Muscle of leg (tissue), 11 donors: Measurements from ENCODE around the gene MOBP. TPM values are rescaled to one million over a fixed set of nuclear protein-coding genes. Genes with fewer than 3 reads are reported as not detected.

Experiments
- DNase-seq: peaks from one replicate; pipeline ENCODE4 v3.0.0; 2013
- H3K27ac ChIP-seq: one replicate; pipeline ENCODE4 v1.5.1; 2013; ENCODE audit warnings: mild to moderate bottlenecking, low read length, control low read depth
- H3K27me3 ChIP-seq: one replicate; pipeline ENCODE4 v1.6.1; 2013; ENCODE audit warnings: low read length; ENCODE audit not compliant: control insufficient read depth, insufficient read depth
- H3K36me3 ChIP-seq: one replicate; pipeline ENCODE4 v1.6.1; 2013; ENCODE audit warnings: low read length; ENCODE audit not compliant: control insufficient read depth, insufficient read depth
- H3K4me1 ChIP-seq: one replicate; pipeline ENCODE4 v1.6.1; 2013; ENCODE audit warnings: low read length; ENCODE audit not compliant: control insufficient read depth, insufficient read depth
- H3K4me3 ChIP-seq: one replicate; pipeline ENCODE4 v1.5.1; 2013; ENCODE audit warnings: low read length, control low read depth
- H3K9me3 ChIP-seq: replicated peaks from 2 replicates; pipeline ENCODE4 v1.6.1; 2013; ENCODE audit warnings: low read depth, low read length; ENCODE audit not compliant: control insufficient read depth
- WGBS: methylation state at CpG from one replicate; pipeline ENCODE4 v1.1.5; 2013; ENCODE audit warnings: missing lambda C conversion rate; ENCODE audit not compliant: insufficient coverage; 5-methylcytosine and 5-hydroxymethylcytosine counted together
- polyA plus RNA-seq, 8 donors: library from polyadenylated mRNA; unstranded; fragments of 120-200 nt; gene quantifications; one replicate each; pipeline versions ENCODE4 v1.2.1 to v1.2.3, GENCODE V29; 2013; ENCODE audit warnings: inconsistent platforms in 1 of 8, low replicate concordance in 1 of 8; ENCODE audit not compliant: insufficient read length in 8 of 8, insufficient read depth in 1 of 8
- total RNA-seq: library from RNA; stranded (reverse); fragments of 120-200 nt; gene quantifications from one replicate; pipeline ENCODE4 v1.2.4, GENCODE V29; 2013

MOBP gene
- total and polyA plus RNA-seq, 9 donors = 0.03 to 0.14 (median 0.05) TPM; not detected in 3

DNA sequence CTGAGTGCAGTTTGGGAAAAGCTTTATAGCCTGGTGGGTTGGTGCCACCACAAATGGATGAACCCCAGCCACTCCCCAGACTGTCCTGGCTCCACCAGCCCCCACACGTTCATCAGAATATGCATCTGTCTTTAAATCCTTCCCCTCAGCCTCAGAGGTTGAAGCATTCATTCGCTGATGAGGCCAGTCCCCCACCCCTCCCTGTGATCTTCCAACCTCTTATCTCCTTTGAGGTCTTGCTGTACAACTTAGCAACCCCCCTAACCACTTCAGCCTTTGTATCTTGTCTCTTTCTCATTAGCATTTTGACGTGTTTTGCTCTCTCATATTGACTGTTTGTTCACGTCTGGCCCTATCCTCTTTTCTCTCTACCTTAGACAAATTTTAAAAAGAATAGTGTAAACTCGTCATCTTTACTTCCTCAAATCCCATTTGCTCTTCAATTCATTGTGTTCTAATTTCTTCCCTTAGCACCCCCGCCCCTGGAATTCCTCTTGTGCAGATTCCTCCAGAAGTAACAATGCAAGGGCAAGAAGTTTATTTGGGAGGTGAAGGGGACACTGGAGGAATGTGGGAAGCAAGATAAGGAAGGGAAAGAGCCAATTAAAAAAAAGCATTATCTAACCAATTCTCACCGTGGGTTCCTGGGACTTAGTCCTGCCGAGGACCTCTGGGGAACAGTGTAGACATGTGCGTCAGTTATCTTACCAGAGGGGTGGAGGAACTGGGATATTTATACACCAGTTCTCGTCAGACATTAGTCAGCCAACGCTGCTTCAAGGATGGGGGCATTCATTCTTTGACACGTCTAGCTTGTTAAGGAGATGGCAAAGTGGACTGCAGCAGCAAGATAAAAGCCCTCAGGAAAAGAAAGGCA is 38.6 kb downstream of the MOBP start:
- Histone ChIP-seq H3K4me3 (no peak overlapping the region), H3K27me3 (peaks cover 21% of the 10 kb centered on the region), H3K27ac (no peak overlapping the region), H3K36me3 (no peaks in the 10 kb centered on the region), H3K4me1 (peaks cover 4% of the 10 kb centered on the region), H3K9me3 (no peaks in the 10 kb centered on the region)
- no peak for DNase-seq
- 57% methylated on average over 5 of the region's 12 CpGs for WGBS

DNA sequence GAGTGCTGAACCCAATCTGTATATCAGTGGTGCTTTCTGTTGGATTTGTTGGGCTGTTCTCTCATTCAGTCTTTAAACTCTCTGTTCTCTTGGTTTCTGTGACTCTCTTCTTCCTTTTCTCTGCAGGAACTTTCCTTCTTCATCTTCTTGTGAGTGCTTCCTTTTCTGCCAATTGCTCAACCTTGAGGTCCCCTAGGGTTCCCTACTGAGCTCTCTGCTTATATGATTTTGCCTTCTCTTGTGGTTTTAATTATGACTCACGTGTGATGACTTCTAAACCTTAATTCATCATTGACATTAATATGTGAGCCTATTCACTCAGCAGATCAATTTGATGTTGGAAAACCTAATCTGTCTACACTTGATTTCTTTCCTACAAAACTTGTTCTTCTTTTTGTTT is 39.4 kb downstream of the MOBP start:
- Histone ChIP-seq H3K4me3 (no peak overlapping the region), H3K27ac (no peak overlapping the region), H3K4me1 (peaks cover 4% of the 10 kb centered on the region), H3K36me3 (no peaks in the 10 kb centered on the region), H3K27me3 (peaks cover 16% of the 10 kb centered on the region), H3K9me3 (no peaks in the 10 kb centered on the region)
- no peak for DNase-seq
- no CpG with 5 or more reads among the region's 1 CpG for WGBS

DNA sequence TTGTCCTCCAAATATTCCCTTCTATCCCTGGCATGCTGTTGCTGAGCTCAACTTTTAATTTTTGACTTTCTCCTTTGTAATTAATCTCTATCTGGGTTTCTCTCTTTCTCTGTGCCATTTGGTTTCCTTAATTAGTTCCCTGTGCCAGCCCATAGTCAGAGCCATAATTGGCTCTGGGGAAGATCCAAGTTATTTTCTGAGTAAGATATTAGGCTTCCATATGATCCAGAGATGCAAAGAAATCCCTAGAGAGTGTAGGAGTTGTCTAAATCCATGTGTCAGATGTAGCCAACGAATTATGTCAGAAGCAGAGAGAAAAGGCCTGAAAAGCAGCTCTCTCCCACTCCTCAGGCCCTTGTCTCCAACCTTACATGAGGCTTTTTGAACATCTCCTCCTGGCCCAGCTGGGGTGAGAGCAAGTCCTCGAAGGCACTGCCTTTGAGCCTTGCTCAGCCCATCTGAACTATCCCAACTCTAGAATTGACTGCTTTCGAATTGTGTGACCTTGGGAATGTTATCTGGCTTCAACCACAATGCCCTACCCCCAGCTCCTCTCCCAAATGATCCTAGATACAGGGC is 46.4 kb downstream of the MOBP start:
- Histone ChIP-seq H3K36me3 (no peaks in the 10 kb centered on the region), H3K4me1 (no peaks in the 10 kb centered on the region), H3K4me3 (no peak overlapping the region), H3K27ac (no peak overlapping the region), H3K9me3 (no peaks in the 10 kb centered on the region), H3K27me3 (no peaks in the 10 kb centered on the region)
- WGBS = 68% methylated on average over 2 of the region's 3 CpGs
- no peak for DNase-seq

DNA sequence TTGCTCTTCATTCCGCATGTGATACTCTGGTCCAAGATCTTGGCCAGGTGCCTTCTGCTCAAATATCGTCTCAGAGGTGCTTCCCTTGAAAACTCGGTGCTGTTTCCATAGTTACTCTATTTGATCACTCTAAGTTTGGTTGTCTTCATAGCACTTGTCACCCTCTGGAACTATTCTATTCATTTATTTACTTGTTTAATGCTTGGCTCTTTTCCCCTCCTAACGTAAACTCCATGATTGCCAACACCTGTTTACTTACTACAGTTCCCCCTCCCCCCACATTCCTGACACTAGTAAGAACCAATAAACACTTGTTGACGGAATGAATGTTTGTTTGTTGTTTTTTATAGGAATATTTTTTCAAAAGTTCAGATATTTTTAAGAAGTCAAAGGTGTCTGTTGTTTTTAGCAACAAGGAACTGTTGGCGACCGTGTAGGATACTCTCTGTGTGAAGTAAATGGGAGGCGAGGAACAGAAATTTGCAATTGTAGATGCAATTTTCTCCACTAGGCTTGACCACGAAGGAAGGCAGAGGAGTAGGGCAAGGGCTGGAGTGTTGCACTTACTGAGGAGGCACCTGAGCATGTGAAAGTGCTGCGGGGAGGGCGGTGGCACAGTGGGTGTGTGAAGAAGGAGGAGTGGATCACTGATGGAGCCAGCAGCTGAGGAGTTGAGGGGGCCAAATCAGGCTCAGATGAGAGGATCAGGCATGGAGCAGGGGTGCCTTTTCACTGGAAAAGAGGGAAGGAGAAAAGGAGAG is 48.4 kb downstream of the MOBP start:
- Histone ChIP-seq H3K36me3 (no peaks in the 10 kb centered on the region), H3K4me1 (no peaks in the 10 kb centered on the region), H3K27me3 (no peaks in the 10 kb centered on the region), H3K9me3 (no peaks in the 10 kb centered on the region), H3K27ac (no peak overlapping the region), H3K4me3 (no peak overlapping the region)
- no peak for DNase-seq
- 69% methylated on average over 9 of the region's 11 CpGs for WGBS

DNA sequence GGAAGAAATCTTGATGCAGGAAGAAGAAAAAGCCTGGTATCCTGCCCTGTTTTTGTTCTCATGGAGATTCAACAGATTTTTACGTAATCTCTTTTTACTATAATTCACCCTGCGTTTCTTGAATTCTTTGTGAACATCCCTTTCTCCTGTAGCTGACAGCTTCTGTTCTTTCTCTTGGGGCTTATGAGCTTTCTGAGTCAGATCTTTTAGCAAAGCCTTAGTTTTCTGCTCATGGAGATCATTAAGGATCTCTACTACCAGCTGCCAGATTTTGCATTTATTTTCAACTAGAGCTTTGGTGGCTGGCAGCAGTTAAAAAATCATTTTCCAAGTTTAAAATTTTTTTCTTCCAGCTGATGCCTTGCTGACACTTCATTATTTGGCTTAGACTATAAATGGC is 51.6 kb downstream of the MOBP start:
- DNase-seq = no peak

DNA sequence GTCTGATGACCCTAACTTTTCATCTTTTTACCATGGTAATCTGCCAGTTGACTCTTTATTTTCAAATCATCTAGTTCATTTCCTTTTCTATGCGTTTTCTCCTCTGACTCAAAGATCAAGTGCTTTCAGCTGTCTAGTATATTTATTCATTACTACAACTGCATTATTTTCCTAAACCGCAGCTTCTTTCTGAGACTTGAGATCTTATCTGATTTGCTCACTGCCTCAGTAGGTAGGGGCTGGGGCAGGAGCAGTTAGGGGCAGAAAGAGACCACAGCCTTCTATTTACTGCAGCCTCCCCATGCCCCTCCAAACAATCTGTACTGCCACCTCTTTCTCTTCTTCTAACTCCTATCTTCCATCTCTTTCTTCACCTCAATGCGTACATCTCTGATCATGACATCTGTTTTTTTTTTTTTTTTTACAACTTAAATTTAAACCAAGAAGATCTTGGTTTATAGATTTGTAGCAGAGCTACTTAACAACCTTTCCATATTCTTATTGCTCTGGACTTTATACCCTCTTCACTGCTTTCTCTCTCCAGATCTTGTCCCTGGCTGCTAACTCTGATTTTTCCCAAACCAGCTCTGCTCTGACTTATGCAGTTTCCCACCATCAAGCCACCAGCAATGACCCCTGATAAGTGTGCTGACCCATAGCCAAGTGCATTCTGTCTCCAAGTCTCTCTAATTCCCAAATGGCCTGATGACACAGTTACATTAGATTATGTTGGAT is 52.2 kb downstream of the MOBP start:
- no peak overlapping the region for H3K4me3 ChIP-seq
- no peaks in the 10 kb centered on the region for H3K4me1 ChIP-seq
- no peaks in the 10 kb centered on the region for H3K27me3 ChIP-seq
- WGBS = no CpG with 5 or more reads among the region's 3 CpGs
- DNase-seq = no peak
- no peak overlapping the region for H3K27ac ChIP-seq
- H3K36me3 ChIP-seq = no peaks in the 10 kb centered on the region
- H3K9me3 ChIP-seq = peaks cover 6% of the 10 kb centered on the region

More for the DNA sequence above, 51.6 kb downstream of the MOBP start:
- no peak overlapping the region for H3K27ac ChIP-seq
- H3K36me3 ChIP-seq = no peaks in the 10 kb centered on the region
- H3K9me3 ChIP-seq = peaks cover 6% of the 10 kb centered on the region
- no peaks in the 10 kb centered on the region for H3K27me3 ChIP-seq
- no peaks in the 10 kb centered on the region for H3K4me1 ChIP-seq
- no CpG with 5 or more reads among the region's 2 CpGs for WGBS
- no peak overlapping the region for H3K4me3 ChIP-seq

DNA sequence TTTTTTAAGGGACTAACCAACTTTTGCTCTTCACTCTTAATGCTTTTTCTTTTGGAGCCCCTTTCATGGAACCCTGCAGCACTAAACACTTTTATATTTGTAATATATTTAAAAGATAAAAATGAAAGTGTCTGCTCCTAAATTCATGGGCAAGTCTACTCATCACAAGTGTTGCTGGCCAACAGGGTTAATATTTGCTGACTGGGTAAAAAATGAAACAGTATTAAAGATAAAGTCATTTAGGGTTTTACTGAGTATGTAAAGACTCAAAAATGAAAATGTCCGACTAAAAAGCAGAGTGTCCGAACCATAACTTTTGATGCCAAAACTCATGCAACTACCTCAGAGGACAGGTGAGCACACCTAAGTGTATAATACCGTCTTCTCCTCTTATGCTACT is 54.0 kb downstream of the MOBP start:
- Histone ChIP-seq H3K27me3 (no peaks in the 10 kb centered on the region), H3K9me3 (peaks cover 6% of the 10 kb centered on the region), H3K4me1 (no peaks in the 10 kb centered on the region), H3K4me3 (no peak overlapping the region), H3K36me3 (no peaks in the 10 kb centered on the region), H3K27ac (no peak overlapping the region)
- WGBS = no CpG with 5 or more reads among the region's 3 CpGs
- no peak for DNase-seq

DNA sequence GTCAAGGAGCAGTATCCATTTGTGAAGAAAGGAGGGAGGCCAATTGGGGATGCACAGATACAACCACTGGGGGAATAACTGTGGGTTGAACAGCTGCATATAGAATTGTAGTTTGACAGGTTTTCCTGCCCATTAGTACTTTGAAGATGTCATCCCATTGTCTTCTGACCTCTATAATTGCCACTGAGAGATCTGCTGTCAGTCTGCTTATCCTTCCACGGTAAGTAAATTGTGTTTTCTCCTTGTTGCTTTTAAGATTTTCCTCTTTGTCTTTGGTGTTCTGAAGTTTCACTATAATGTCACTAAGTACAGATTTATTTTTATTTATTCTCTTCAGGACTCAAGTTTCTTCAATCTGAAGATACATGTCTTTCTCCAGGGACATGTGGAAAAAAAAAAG is 56.6 kb downstream of the MOBP start:
- Histone ChIP-seq H3K36me3 (no peaks in the 10 kb centered on the region), H3K4me1 (no peaks in the 10 kb centered on the region), H3K27me3 (no peaks in the 10 kb centered on the region), H3K27ac (no peak overlapping the region), H3K9me3 (peaks cover 6% of the 10 kb centered on the region), H3K4me3 (no peak overlapping the region)
- no CpG with 5 or more reads among the region's 1 CpG for whole genome bisulfite sequencing
- DNase-seq = no peak

DNA sequence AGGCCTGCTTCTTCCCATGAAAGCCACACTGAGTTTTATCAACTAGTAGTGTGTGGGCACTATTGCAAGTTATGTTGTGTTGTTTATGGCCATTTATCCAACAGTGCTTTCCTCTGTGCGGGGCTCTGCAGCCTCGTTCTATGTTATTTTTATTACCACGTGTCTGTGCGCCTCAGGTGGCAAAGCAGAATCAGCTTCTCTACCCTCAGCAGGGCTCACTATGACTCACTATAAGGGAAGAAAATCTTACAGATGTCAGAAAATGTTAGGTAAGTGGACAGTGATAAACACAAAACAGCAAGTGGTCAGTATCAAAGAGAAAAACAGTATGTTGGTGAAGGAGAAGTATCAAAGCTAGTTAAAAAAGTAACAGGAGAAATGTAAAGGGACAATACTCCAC is 61.4 kb downstream of the MOBP start:
- H3K9me3 ChIP-seq = peaks cover 3% of the 10 kb centered on the region
- no peaks in the 10 kb centered on the region for H3K27me3 ChIP-seq
- no peaks in the 10 kb centered on the region for H3K4me1 ChIP-seq
- no peak overlapping the region for H3K27ac ChIP-seq
- H3K36me3 ChIP-seq = no peaks in the 10 kb centered on the region
- DNase-seq = no peak
- WGBS = no CpG with 5 or more reads among the region's 4 CpGs
- no peak overlapping the region for H3K4me3 ChIP-seq

DNA sequence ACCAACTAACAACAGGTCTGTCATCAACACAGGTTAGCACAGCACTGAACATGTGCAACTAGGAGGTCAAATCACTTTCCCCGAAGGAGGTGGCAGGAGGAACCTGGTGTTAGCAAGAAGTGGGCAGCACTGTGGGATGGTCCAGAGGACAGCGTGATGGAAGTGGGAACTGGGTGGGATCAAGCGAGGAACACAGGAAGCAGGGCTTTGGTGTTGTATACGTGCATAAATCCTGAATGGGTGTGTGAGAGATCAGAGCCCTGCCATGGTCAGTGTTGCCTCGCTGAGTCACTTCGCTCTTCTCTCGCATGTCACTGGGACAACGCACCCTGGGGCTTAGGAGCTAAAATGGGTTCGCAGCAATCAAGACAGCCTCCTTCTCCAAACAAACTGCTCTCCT is 62.1 kb downstream of the MOBP start:
- 68% methylated on average over 7 of the region's 9 CpGs for WGBS
- H3K4me3 ChIP-seq = no peak overlapping the region
- no peaks in the 10 kb centered on the region for H3K27me3 ChIP-seq
- no peak overlapping the region for H3K27ac ChIP-seq
- DNase-seq = no peak
- no peaks in the 10 kb centered on the region for H3K36me3 ChIP-seq
- no peaks in the 10 kb centered on the region for H3K4me1 ChIP-seq
- H3K9me3 ChIP-seq = no peaks in the 10 kb centered on the region
